Heart left ventricle (tissue), 13 donors: Measurements from ENCODE around the gene MPDZ.

Experiments
- POLR2A ChIP-seq, 2 donors: fragments of 450-650 bp; IDR thresholded peaks; one replicate each; pipeline ENCODE4 v1.6.1; 2017; ENCODE audit warnings: antibody characterized with exemption in 2 of 2, mild to moderate bottlenecking in 2 of 2, moderate library complexity in 2 of 2
- TF ChIP-seq, protein P1 (sequence below), 12 donors: fragments of 200-600 bp; sonication (generic) in 4 of 12; IDR thresholded peaks; one replicate each; pipeline versions ENCODE4 v1.5.0 to v1.8.0; 2018 to 2022; ENCODE audit warnings: antibody characterized with exemption in 12 of 12, mild to moderate bottlenecking in 5 of 12
- donor health status: ischemic (EF 13 %, LVEDD 7.1; RV severe dilation, severe dysfunction).
- donor health status: DM: no; HTN: yes; CAD: no.
- donor health status: DM: no; HTN: no; CAD: no.
- donor health status: ischemic (EF 25% LVEDD 6.9; RV normal size, moderate dysfunction).
- donor health status: ischemic (EF 25% LVEDD 5.7; RV mildly dilated, moderate dysfunction).
- donor health status: ischemic (EF 35%, LVEDD 5.7; RV mildly dilated, moderate dysfunction).
- donor health status: nonischemic (EF 11% LVEDD 7.7; RV severe dilation, severe dysfunction).
- donor health status: DM: yes; HTN: yes; CAD: no.
- donor health status: PGD.
- donor health status: ischemic (EF 29% LVEDD 5.4; RV normal size, mild dysfunction).
- donor health status: nonischemic (EF 23%, LVEDD 6.1; RV moderate dilation, normal function).

GRCh38 chr9:13163946-13164345, 115.5 kb downstream of the MPDZ start:
- TF ChIP-seq, protein P1, sequence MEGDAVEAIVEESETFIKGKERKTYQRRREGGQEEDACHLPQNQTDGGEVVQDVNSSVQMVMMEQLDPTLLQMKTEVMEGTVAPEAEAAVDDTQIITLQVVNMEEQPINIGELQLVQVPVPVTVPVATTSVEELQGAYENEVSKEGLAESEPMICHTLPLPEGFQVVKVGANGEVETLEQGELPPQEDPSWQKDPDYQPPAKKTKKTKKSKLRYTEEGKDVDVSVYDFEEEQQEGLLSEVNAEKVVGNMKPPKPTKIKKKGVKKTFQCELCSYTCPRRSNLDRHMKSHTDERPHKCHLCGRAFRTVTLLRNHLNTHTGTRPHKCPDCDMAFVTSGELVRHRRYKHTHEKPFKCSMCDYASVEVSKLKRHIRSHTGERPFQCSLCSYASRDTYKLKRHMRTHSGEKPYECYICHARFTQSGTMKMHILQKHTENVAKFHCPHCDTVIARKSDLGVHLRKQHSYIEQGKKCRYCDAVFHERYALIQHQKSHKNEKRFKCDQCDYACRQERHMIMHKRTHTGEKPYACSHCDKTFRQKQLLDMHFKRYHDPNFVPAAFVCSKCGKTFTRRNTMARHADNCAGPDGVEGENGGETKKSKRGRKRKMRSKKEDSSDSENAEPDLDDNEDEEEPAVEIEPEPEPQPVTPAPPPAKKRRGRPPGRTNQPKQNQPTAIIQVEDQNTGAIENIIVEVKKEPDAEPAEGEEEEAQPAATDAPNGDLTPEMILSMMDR (IDR thresholded peaks at IDR 0.05), result no peak
- no peak for TF ChIP-seq POLR2A (IDR thresholded peaks at IDR 0.05)
